Smooth muscle cell (in vitro differentiated cells): ENCODE measurements around the gene SELENOW. TPM values are rescaled to one million over a fixed set of nuclear protein-coding genes. Genes with fewer than 3 reads are reported as not detected.

Experiments
- DNase-seq: peaks from one replicate; lab custom pipeline; 2025; ENCODE audit not compliant: unreplicated experiment; lab: John Stamatoyannopoulos, UW
- H2AFZ ChIP-seq: fragments of 200-600 bp; sonication (generic); 2 replicates; pipeline ENCODE4 v1.6.0; 2016; ENCODE audit warnings: antibody characterized with exemption, low read depth, mild to moderate bottlenecking
- H3F3A ChIP-seq: fragments of 200-600 bp; sonication (generic); 2 replicates; pipeline ENCODE4 v1.6.0; 2017; ENCODE audit warnings: antibody characterized with exemption, low read depth
- H3K27ac ChIP-seq: fragments of 200-600 bp; sonication (generic); 2 replicates; pipeline ENCODE4 v1.5.1; 2016; ENCODE audit warnings: low read depth, mild to moderate bottlenecking
- H3K27me3 ChIP-seq: fragments of 200-600 bp; sonication (generic); 2 replicates; pipeline ENCODE4 v1.6.1; 2016; ENCODE audit warnings: low read depth, mild to moderate bottlenecking
- H3K36me3 ChIP-seq: fragments of 200-600 bp; sonication (generic); 2 replicates; pipeline ENCODE4 v1.5.1; 2016; ENCODE audit warnings: low read depth
- H3K4me1 ChIP-seq: fragments of 200-600 bp; sonication (generic); 2 replicates; pipeline ENCODE4 v1.5.1; 2016; ENCODE audit warnings: low read depth
- H3K4me2 ChIP-seq: fragments of 200-600 bp; sonication (generic); 2 replicates; pipeline ENCODE4 v1.6.0; 2016; ENCODE audit warnings: mild to moderate bottlenecking
- H3K4me3 ChIP-seq: fragments of 200-600 bp; sonication (generic); 2 replicates; pipeline ENCODE4 v1.5.1; 2016; ENCODE audit warnings: mild to moderate bottlenecking
- H3K79me2 ChIP-seq: fragments of 200-600 bp; sonication (generic); 2 replicates; pipeline ENCODE4 v1.6.0; 2016; ENCODE audit warnings: low read depth, mild to moderate bottlenecking
- H3K9ac ChIP-seq: fragments of 200-600 bp; sonication (generic); 2 replicates; pipeline ENCODE4 v1.6.0; 2016; ENCODE audit warnings: low read depth
- H3K9me3 ChIP-seq: fragments of 200-600 bp; sonication (generic); replicated peaks from 2 replicates; pipeline ENCODE4 v1.5.1; 2016; ENCODE audit warnings: low read depth
- H4K20me1 ChIP-seq: fragments of 200-600 bp; sonication (generic); 2 replicates; pipeline ENCODE4 v1.6.0; 2016; ENCODE audit warnings: low read depth
- CTCF ChIP-seq: fragments of 200-600 bp; sonication (generic); IDR thresholded peaks from 2 replicates; pipeline ENCODE4 v1.5.1; 2017; ENCODE audit warnings: borderline replicate concordance, mild to moderate bottlenecking, antibody characterized with exemption; ENCODE audit not compliant: insufficient read depth, poor library complexity, severe bottlenecking
- WGBS: methylation state at CpG from one replicate; pipeline ENCODE4 v1.1.7; 2016; ENCODE audit warnings: low lambda C conversion rate; 5-methylcytosine and 5-hydroxymethylcytosine counted together
- polyA plus RNA-seq: library from polyadenylated mRNA; unstranded; fragments of >200 nt; fragmentation: Nextera tagmentation; extraction: Ambion mirVana; gene quantifications from 2 replicates; pipeline ENCODE4 v1.2.1, GENCODE V29; 2016
- total RNA-seq: library from RNA; depleted of rRNA; stranded (reverse); fragments of >200 nt; gene quantifications from 2 replicates; pipeline ENCODE4 v1.2.3, GENCODE V29; 2014

The SELENOW gene
- total and polyA plus RNA-seq, 2 experiments from 2014 or later, result 441 to 558 TPM

GRCh38 chr19:47797996-47798903 is 19.7 kb downstream of the SELENOW start:
- no peak for TF ChIP-seq CTCF
- no peak overlapping the region for H3K9ac ChIP-seq
- WGBS, result 82% methylated on average over 14 of the region's 14 CpGs

GRCh38 chr19:47798904-47799266 is 20.4 kb downstream of the SELENOW start:
- Histone ChIP-seq H3K27ac (no peak overlapping the region), H3K9me3 (no peaks in the 10 kb centered on the region), H3K4me2 (no peak overlapping the region), H4K20me1 (no peaks in the 10 kb centered on the region), H3K9ac (no peak overlapping the region), H3K4me1 (no peaks in the 10 kb centered on the region), H3K79me2 (no peaks in the 10 kb centered on the region), H3F3A (no peaks in the 10 kb centered on the region), H2AFZ (no peak overlapping the region), H3K4me3 (no peak overlapping the region), H3K36me3 (no peaks in the 10 kb centered on the region), H3K27me3 (no peaks in the 10 kb centered on the region)
- TF ChIP-seq CTCF, result no peak
- no peak for DNase-seq
- 88% methylated on average over 4 of the region's 4 CpGs for WGBS

More at GRCh38 chr19:47797996-47798903, 19.7 kb downstream of the SELENOW start:
- no peaks in the 10 kb centered on the region for H3K4me1 ChIP-seq
- H3K79me2 ChIP-seq, result no peaks in the 10 kb centered on the region
- H3K4me3 ChIP-seq, result no peak overlapping the region
- no peak overlapping the region for H2AFZ ChIP-seq
- H3K27me3 ChIP-seq, result no peaks in the 10 kb centered on the region
- H4K20me1 ChIP-seq, result no peaks in the 10 kb centered on the region
- no peak for DNase-seq
- H3K27ac ChIP-seq, result no peak overlapping the region
- no peaks in the 10 kb centered on the region for H3K9me3 ChIP-seq
- no peaks in the 10 kb centered on the region for H3K36me3 ChIP-seq
- H3F3A ChIP-seq, result no peaks in the 10 kb centered on the region
- no peak overlapping the region for H3K4me2 ChIP-seq

GRCh38 chr19:47801270-47801669 is 22.8 kb downstream of the SELENOW start:
- TF ChIP-seq CTCF, result no peak
- H3K4me3 ChIP-seq, result no peak overlapping the region
- no peak overlapping the region for H3K9ac ChIP-seq
- H4K20me1 ChIP-seq, result no peaks in the 10 kb centered on the region
- no peak for DNase-seq
- H3K36me3 ChIP-seq, result no peaks in the 10 kb centered on the region
- H3K79me2 ChIP-seq, result no peaks in the 10 kb centered on the region
- no peak overlapping the region for H3K27ac ChIP-seq
- 93% methylated on average over 4 of the region's 4 CpGs for WGBS
- no peaks in the 10 kb centered on the region for H3F3A ChIP-seq
- H3K4me1 ChIP-seq, result no peaks in the 10 kb centered on the region
- H3K9me3 ChIP-seq, result no peaks in the 10 kb centered on the region
- no peak overlapping the region for H2AFZ ChIP-seq
- no peaks in the 10 kb centered on the region for H3K27me3 ChIP-seq
- no peak overlapping the region for H3K4me2 ChIP-seq
